HCT116 (cell line): ENCODE measurements around the gene CHN1. TPM values are rescaled to one million over a fixed set of nuclear protein-coding genes. Genes with fewer than 3 reads are reported as not detected.

ENCODE experiments used
- total RNA-seq: library from RNA; stranded (reverse); gene quantifications from one replicate; pipeline ENCODE4 v1.2.1, GENCODE V29; 2021; ENCODE audit not compliant: unreplicated experiment

The CHN1 gene
- total RNA-seq, 1 experiment from 2014 or later: 3.6 TPM

Other genes with a start within 250 kb of the CHN1 start
- gene CHRNA1, start 240.9 kb downstream of the CHN1 start, total RNA-seq: not detected
- gene ATF2, start 162.8 kb upstream of the CHN1 start, total RNA-seq: 29.6 TPM
- 361 TPM for gene ATP5MC3, start 176.3 kb upstream of the CHN1 start, total RNA-seq